Right cardiac atrium (tissue), 5 donors: Measurements from ENCODE around the gene GNG14. TPM values are rescaled to one million over a fixed set of nuclear protein-coding genes. Genes with fewer than 3 reads are reported as not detected.
"Not testable (repeated sequence)": the region's sequence is repeated elsewhere in the genome, so short reads cannot be mapped to it uniquely, and the experiment has no call there.

ENCODE experiments used
- ATAC-seq, 2 donors: fragments of 200-7000 bp; cut with Tn5 transposase; one replicate each; pipeline versions ENCODE4 v1.8.0 to v1.9.1; 2020; ENCODE audit warnings: moderate library complexity in 2 of 2, mild to moderate bottlenecking in 1 of 2
- DNase-seq, 3 donors: peaks; one replicate each; pipeline ENCODE4 v3.0.0-alpha.2; 2020
- H3K27ac ChIP-seq: one replicate; pipeline ENCODE4 v1.5.1; 2013; ENCODE audit warnings: mild to moderate bottlenecking, low read length, control low read depth, moderate library complexity
- H3K27me3 ChIP-seq: one replicate; pipeline ENCODE4 v1.6.1; 2013; ENCODE audit not compliant: control insufficient read depth, insufficient read depth
- H3K4me1 ChIP-seq: one replicate; pipeline ENCODE4 v1.6.1; 2013; ENCODE audit warnings: low read length; ENCODE audit not compliant: control insufficient read depth, insufficient read depth
- H3K4me3 ChIP-seq: one replicate; pipeline ENCODE4 v1.5.1; 2013; ENCODE audit warnings: low read length, control low read depth
- H3K9me3 ChIP-seq: one replicate; pipeline ENCODE4 v1.6.1; 2013; ENCODE audit warnings: low read length; ENCODE audit not compliant: control insufficient read depth
- WGBS: extraction: QIAGEN DNeasy Blood & Tissue Kit; methylation state at CpG from one replicate; pipeline ENCODE4 v1.1.7; 2013; 5-methylcytosine and 5-hydroxymethylcytosine counted together
- intact Hi-C, 4 donors: fragments of 100-400 bp; cut with DNase I; formaldehyde crosslinking; loops; one replicate each; pipeline versions ENCODE4 v1.11.0 to v1.14.0; 2022 to 2023
- polyA plus RNA-seq: library from polyadenylated mRNA; stranded (reverse); fragments of 200-250 nt; gene quantifications from one replicate; pipeline ENCODE4 v1.2.3, GENCODE V29; 2013
- total RNA-seq, 4 donors: library from RNA; stranded (reverse); fragmentation: NEBNext Ultra II Directional; extraction: Animal tissue kit (Norgen Biotek cat#: 25700); gene quantifications; one replicate each; pipeline ENCODE4 v1.2.1, GENCODE V29; 2021
- donor health status: healthy with polysubstance abuse.
- donor health status: DM: no; HTN: yes; CAD: no.
- donor health status: DM: no; HTN: no; CAD: no.
- donor health status: DM: no; HTN: yes; CAD: no; lungs with severe emphysema.
- donor health status: DM: yes; HTN: yes; CAD: no.

Gene GNG14
- total and polyA plus RNA-seq, 5 donors: not detected

DNA sequence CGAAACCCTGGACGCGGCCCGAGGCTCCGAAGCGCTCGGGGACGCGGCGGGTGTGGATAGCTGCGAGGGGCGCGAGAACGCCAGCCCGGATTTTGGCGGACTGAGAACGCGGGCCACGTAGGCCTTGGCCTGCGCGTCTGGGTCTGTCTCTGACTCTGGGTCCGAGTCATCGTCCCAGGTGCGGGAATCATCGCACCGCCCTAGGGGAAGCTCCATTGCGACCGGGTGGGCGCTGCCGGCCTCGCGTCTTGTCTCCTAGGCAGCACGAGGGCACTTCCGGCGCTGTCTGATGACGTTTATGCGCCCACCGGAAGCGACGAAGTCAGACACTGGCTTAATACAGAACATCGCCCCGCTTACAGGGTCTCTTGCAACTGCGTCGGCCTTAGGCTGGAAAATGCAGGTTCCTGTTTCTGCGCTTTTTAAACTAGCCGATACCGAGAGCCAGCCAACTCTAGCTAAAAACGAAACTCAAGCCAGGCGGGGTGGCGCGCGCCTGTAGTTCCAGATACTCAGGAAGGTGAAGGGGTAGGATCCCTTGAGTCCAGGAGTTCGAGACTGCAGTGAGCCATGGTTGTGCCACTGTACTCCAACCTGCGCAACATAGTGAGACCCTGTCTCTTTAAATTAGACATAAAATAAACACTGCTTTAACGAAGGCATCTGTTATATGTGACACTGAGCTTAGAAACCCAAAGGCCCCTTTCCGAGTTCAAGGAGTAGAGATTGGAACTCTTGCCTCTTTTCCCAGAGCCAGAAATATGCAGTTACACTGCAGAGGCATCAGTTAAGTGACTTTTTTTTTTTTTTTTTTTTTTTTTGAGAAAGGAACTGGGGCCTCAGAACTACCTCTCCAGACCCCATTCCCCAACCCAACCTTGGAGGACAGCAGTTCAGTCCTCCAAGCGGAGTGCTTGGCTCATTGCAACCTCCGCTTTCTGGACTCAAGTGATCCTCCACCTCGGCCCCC, 8.9 kb downstream of the GNG14 start, which contains the start of gene FBXW9:
Gene FBXW9, minus strand, starts transcription at position 266 of the 970 bp plus-strand sequence. Its CDS starts 50 bp downstream, at position 216.
- peak within 1 kb of the TSS; percentile 80 for H3K4me3 ChIP-seq
- H3K9me3 ChIP-seq: no peaks in the 10 kb centered on the region
- ATAC-seq (peak; percentile 90 to 94), DNase-seq (peak; percentile 95 to 99 (median 99))
- peak within 1 kb of the TSS; percentile 96 for H3K27ac ChIP-seq
- H3K4me1 ChIP-seq: peaks cover 1% of the 10 kb centered on the region
- 7% methylated on average over 59 of the region's 59 CpGs for WGBS
- no peaks in the 10 kb centered on the region for H3K27me3 ChIP-seq
- intact Hi-C loops: no loop called here

DNA sequence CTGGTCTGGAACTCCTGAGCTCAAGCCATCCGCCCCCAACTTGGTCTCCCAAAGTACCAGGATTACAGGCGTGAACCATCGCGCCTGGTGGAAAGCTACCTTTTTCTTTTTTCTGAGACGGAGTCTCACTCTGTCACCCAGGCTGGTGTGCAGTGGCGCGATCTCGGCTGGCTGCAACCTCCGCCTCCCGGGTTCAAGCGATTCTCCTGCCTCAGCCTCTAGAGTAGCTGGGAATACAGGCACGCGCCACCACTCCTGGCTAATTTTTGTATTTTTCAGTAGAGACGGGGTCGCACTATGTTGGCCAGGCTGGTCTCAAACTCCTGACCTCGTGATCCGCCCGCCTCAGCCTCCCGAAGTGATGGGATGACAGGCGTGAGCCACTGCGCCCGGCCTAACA, 9.6 kb downstream of the GNG14 start:
- ATAC-seq, H3K9me3 ChIP-seq, H3K27ac ChIP-seq, H3K4me1 ChIP-seq, H3K4me3 ChIP-seq, intact Hi-C loops, DNase-seq, H3K27me3 ChIP-seq: not testable (repeated sequence)
- WGBS: 95% methylated on average over 22 of the region's 22 CpGs

DNA sequence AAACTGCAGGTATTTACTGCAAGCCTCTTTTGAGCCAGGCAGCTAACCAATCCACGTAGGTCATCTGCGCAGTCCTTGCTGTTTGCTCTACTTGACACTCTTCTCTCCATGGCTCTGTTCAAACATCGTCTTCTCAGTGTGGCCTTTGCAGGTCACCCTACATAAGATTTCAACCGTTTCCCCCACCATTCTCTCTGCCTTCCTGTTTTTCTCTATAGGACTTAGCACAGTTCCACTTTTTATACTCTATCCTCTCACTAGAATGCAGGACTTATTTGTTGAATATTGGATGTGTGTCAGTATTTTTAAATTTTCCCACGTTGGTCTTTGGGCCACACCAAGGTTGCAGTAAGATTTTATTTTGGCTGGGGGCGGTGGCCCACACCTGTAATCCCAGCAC, 10.3 kb downstream of the GNG14 start:
- DNase-seq: no peak
- H3K27ac ChIP-seq: no peak overlapping the region
- H3K4me1 ChIP-seq: peaks cover 1% of the 10 kb centered on the region
- H3K9me3 ChIP-seq: no peaks in the 10 kb centered on the region
- 76% methylated on average over 6 of the region's 6 CpGs for WGBS
- no peak overlapping the region for H3K4me3 ChIP-seq
- intact Hi-C loops: no loop called here
- no peak for ATAC-seq
- H3K27me3 ChIP-seq: no peaks in the 10 kb centered on the region

DNA sequence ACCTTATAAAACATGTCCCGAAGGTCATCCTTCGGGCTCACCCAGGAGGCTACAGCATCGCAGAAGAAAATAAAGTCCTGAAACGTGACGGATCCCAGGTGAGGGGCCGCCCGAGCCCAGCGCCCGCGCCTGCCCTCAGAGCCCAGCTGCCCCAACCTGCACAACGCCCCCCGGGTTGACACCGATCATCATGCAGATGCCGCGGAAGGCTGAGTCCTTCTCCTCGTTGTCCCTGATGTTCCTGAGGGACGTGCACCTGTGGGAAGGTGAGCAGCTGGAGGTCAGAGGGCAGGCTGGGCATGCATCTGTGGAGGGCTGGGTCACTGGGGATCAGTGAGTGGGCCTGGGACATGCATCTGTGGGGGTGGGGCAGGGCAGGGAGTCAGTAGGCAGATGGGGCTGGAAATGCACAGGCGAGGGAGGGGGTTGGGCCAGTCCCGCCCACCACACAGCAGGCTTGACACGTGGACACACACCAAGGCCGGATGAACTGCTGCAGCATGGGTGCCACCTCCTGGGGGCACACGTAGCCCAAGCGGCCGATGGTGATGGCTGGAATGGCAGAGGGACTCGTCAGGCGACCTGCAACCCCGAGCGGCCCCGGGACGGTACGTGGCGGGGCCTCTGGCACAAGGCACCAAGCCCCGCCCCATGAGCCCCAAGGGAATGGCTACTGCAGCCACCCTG, 13.9 kb downstream of the GNG14 start:
- WGBS: 89% methylated on average over 33 of the region's 33 CpGs
- Histone ChIP-seq H3K4me3 (no peak overlapping the region), H3K27ac (no peak overlapping the region), H3K4me1 (no peaks in the 10 kb centered on the region), H3K27me3 (no peaks in the 10 kb centered on the region), H3K9me3 (no peaks in the 10 kb centered on the region)
- DNase-seq: peak in 1 of 3 donors; percentile 57
- intact Hi-C loops: no loop called here
- no peak for ATAC-seq

DNA sequence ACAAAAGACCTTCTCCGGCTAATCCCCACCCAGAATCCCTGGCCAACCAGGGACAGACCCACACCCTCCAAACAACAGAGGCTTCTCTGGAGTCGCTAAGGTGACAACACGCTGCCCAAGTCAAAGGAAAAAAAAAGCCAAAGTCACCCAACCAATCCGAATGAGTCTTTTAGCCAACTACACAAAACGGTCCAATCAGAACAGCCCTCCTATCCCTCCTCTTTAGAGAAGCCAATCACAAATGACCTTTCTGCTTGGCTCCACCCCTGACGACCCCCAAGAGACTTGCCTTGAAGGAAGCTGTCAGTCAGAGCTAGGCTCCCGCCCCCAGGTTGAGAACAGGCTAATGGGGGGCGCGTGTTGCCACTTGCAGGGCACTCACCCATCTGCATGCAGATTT, 15.2 kb downstream of the GNG14 start:
- no peak for ATAC-seq
- WGBS: 57% methylated on average over 9 of the region's 9 CpGs
- intact Hi-C loops: no loop called here

DNA sequence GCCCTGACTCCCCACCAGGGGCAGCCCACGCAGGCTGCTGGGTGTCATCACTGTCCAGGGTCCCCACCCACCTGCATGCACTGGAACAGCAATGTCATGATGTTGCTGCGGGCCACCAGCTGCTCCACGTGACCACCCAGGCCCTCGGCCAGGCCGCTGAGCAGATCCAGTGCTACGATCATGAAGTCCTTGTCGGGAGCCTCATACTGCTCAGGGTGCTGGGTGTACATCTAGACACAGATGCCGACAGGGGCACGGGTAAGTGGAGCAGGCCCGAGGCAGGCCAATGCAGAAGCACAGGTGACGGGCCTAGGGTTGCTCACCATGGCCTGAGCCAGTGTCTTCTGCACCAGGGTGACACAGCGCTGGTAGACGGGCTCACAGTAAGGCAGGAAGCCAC, 17.4 kb downstream of the GNG14 start:
- 93% methylated on average over 13 of the region's 13 CpGs for WGBS
- intact Hi-C loops: no loop called here
- ATAC-seq: no peak
- H3K27me3 ChIP-seq: no peaks in the 10 kb centered on the region
- H3K4me1 ChIP-seq: no peaks in the 10 kb centered on the region
- no peak overlapping the region for H3K27ac ChIP-seq
- no peaks in the 10 kb centered on the region for H3K9me3 ChIP-seq
- DNase-seq: no peak
- H3K4me3 ChIP-seq: no peak overlapping the region

More for the DNA sequence above, 15.2 kb downstream of the GNG14 start:
- Histone ChIP-seq H3K4me1 (no peaks in the 10 kb centered on the region), H3K4me3 (no peak overlapping the region), H3K27ac (no peak overlapping the region), H3K9me3 (no peaks in the 10 kb centered on the region), H3K27me3 (no peaks in the 10 kb centered on the region)
- DNase-seq: peak in 1 of 3 donors; percentile 58

DNA sequence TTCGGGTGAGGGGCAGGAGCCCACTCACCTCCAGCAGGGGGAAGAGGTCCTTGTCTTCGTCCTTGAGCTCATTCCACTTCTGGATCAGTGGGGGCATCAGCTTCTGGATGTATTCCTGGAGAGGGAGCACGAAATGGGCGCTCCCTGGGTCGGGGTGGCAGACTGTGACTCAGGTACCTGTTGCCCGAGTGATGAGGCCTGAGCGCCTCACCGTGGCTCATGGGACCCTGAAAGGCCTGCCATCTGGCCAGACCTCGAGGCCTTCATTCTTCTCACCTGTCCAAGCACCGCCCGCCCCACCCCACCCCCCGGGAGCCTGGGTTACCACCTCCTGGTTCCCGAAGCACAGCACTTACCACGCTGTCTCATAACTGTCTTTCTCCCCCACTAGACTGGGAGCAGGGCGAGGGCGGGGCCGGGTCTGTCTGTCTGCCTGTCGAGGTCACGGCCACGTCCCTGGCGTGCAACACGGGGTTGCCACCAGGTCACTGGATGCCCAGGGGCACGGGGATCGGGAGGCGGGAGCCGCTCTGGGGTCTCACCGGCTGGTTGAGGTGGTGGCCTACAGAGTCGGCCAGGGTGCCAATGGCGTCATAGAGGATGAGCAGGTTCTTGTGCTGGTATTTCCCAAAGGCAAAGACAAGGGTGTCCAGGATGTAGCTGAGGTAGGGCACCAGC, 18.0 kb downstream of the GNG14 start:
- 91% methylated on average over 29 of the region's 29 CpGs for WGBS
- ATAC-seq: no peak

DNA sequence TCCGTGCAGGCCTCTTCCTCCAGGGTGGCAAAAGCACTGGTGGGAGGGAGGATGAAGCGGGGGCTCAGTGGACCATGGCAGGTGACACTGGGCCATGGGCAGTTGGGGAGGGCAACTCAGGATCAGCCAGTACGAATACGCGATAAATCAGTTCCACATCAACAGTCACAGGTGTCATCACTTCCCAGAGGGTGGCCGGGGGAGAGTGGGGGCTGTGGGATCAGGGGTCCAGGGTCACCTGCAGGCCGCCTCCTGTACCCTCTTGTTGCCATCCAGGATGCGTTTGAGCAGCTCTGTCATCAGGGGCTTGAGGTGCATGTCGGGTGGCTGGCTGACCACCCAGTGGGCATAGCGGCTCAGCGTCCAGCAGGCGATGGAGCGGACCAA, 18.5 kb downstream of the GNG14 start:
- Histone ChIP-seq H3K27me3 (no peaks in the 10 kb centered on the region), H3K4me3 (no peak overlapping the region), H3K4me1 (no peaks in the 10 kb centered on the region), H3K9me3 (no peaks in the 10 kb centered on the region), H3K27ac (no peak overlapping the region)
- DNase-seq (no peak), ATAC-seq (no peak)
- 89% methylated on average over 13 of the region's 13 CpGs for WGBS
- intact Hi-C loops: no loop called here

More for the DNA sequence above, 18.0 kb downstream of the GNG14 start:
- Histone ChIP-seq H3K4me1 (no peaks in the 10 kb centered on the region), H3K9me3 (no peaks in the 10 kb centered on the region), H3K27me3 (no peaks in the 10 kb centered on the region), H3K27ac (no peak overlapping the region), H3K4me3 (no peak overlapping the region)
- intact Hi-C loops: no loop called here
- DNase-seq: no peak

DNA sequence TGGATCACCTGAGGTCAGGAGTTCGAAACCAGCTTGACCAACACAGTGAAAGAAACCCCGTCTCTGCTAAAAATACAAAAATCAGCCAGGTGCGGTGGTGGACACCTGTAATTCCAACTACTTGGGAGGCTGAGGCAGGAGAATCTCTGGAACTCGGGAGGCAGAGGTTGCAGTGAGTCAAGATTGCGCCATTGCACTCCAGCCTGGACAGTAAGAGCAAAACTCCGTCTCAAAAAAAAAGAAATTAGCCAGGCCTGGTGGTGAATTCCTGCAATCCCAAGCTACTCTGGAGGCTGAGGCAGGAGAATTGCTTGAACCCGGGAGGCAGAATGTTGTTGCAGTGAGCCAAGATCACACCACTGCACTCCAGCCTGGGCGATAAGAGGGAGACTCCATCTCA, 20.8 kb downstream of the GNG14 start:
- Histone ChIP-seq H3K4me1 (no peaks in the 10 kb centered on the region), H3K27ac (no peak overlapping the region), H3K4me3 (no peak overlapping the region), H3K27me3 (no peaks in the 10 kb centered on the region), H3K9me3 (no peaks in the 10 kb centered on the region)
- WGBS: 95% methylated on average over 8 of the region's 8 CpGs
- DNase-seq (no peak), ATAC-seq (no peak)
- intact Hi-C loops: no loop called here

DNA sequence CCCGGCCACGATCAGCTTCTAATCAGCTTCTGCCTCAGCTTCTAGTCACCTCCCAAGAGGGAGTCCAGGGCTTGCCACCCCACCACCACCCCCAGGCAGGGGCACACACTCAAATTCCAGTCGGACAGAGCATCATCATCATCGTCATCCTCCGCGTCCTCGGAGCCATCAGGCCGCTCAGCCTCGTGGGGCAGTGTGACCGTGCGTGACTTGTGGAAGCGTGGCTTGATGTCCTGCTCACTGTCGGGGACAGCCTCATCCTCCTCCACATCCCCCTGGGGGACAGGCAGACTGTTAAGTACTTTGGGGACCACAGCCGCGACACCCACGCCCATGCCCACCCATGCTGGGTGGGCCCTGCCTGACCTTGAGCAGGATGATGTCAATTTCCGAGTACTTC, 23.4 kb downstream of the GNG14 start:
- 91% methylated on average over 17 of the region's 17 CpGs for WGBS
- Histone ChIP-seq H3K4me3 (no peak overlapping the region), H3K27me3 (no peaks in the 10 kb centered on the region), H3K4me1 (no peaks in the 10 kb centered on the region), H3K27ac (no peak overlapping the region), H3K9me3 (no peaks in the 10 kb centered on the region)
- intact Hi-C loops: no loop called here
- ATAC-seq (no peak), DNase-seq (no peak)

DNA sequence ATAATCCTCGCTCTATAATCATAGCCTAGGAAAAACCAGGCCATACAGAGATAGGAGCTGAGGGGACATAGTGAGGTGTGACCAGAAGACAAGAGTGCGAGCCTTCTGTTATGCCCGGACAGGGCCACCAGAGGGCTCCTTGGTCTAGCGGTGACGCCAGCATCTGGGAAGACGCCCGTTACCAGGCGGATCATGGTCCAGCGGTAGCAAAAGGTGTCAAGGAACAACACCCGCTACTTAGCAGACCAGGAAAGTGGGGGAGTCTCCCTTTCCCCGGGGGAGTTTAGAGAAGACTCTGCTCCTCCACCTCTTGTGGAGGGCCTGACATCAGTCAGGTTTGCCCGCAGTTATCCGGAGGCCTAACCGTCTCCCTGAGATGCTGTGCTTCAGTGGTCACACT, 24.3 kb downstream of the GNG14 start:
- H3K27ac ChIP-seq, ATAC-seq, H3K27me3 ChIP-seq, H3K9me3 ChIP-seq, DNase-seq, intact Hi-C loops, H3K4me3 ChIP-seq, H3K4me1 ChIP-seq: not testable (repeated sequence)
- 45% methylated on average over 11 of the region's 14 CpGs for WGBS
